Stomach (tissue), 4 donors: ENCODE data around the gene SOHLH2.

Source experiments
- CTCF ChIP-seq, 7 experiments: fragments of 450-650 bp in 4 of 7; fragments of 200-600 bp in 3 of 7; sonication (generic) in 3 of 7; IDR thresholded peaks; one replicate each; pipeline ENCODE4 v1.5.1; 2016 to 2019; ENCODE audit warnings: antibody characterized with exemption in 7 of 7, control low read depth in 2 of 7, mild to moderate bottlenecking in 1 of 7
- POLR2A ChIP-seq, 4 donors: fragments of 450-650 bp; IDR thresholded peaks; one replicate each; pipeline ENCODE4 v1.6.1; 2016; ENCODE audit warnings: antibody characterized with exemption in 4 of 4, control low read depth in 2 of 4, mild to moderate bottlenecking in 1 of 4, moderate library complexity in 1 of 4

- no peak for TF ChIP-seq CTCF (IDR thresholded peaks at IDR 0.05)
- TF ChIP-seq POLR2A (IDR thresholded peaks at IDR 0.05) = no peak
These were observed 65.9 kb downstream of the SOHLH2 start for GRCh38 chr13:36148446-36148845.
